ENCODE data around the gene B3GNT5. TPM values are rescaled to one million over a fixed set of nuclear protein-coding genes. Genes with fewer than 3 reads are reported as not detected.

B3GNT5 gene
- total and polyA plus RNA-seq, 2 of the 8 experiments (the other 6 are each of a cell fraction or from before 2014, with no cell fraction given) = 2.4 to 9.7 TPM

GRCh38 chr3:183267140-183267539, 14.1 kb downstream of the B3GNT5 start:
- FAIRE-seq (no peak), DNase-seq (ENCODE audit: low read depth in 1 of 2, low spot score in 2 of 2) (no peak)
- Histone ChIP-seq H4K8ac (ENCODE audit: extremely low read depth, insufficient read depth, low read length) (peak overlapping the region; percentile 17; the same call in 1 of the 2 replicates), H4K5ac (ENCODE audit: insufficient read length, low read depth, low read length) (no peak overlapping the region), H2AK5ac (ENCODE audit: low read depth, low read length) (no peak overlapping the region), H2BK120ac (replicated peaks; ENCODE audit: low read depth, low read length) (no peak overlapping the region), H3K27me3 (replicated peaks in 1 of 4; ENCODE audit: control insufficient read depth in 3 of 4, extremely low read depth in 1 of 4, insufficient read depth in 3 of 4, low read length in 3 of 4) (no peaks in the 10 kb centered on the region), H2AFZ (ENCODE audit: low read length) (no peak overlapping the region), H3K4me3 (ENCODE audit: extremely low read depth in 1 of 4, insufficient read depth in 2 of 4, low read depth in 3 of 4, low read length in 4 of 4) (no peak overlapping the region), H3K9ac (replicated peaks in 1 of 4; ENCODE audit: extremely low read depth in 1 of 4, low read depth in 3 of 4, low read length in 3 of 4) (no peak overlapping the region), H3K14ac (ENCODE audit: insufficient read length) (no peak overlapping the region), H3K56ac (replicated peaks; ENCODE audit: insufficient read length, low read depth, low read length) (no peak overlapping the region), H3K4me1 (replicated peaks in 1 of 4; ENCODE audit: control insufficient read depth in 3 of 4, insufficient read depth in 4 of 4, low read length in 3 of 4) (peaks cover 18 to 44% (median 24%) of the 10 kb centered on the region in 4 experiments), H2BK12ac (ENCODE audit: low read depth, low read length) (no peak overlapping the region; the same call in 1 of the 2 replicates), H3K9me3 (ENCODE audit: insufficient read depth in 2 of 2, low read depth in 1 of 2, low read length in 1 of 2) (no peaks in the 10 kb centered on the region), H3K27ac (ENCODE audit: low read depth, low read length) (no peak overlapping the region), H2BK20ac (ENCODE audit: low read length) (no peak overlapping the region), H3K4me2 (ENCODE audit: insufficient read depth in 1 of 2, low read depth in 2 of 2, low read length in 2 of 2) (no peak overlapping the region), H3K79me2 (ENCODE audit: control insufficient read depth in 1 of 2, insufficient read depth in 2 of 2, low read length in 2 of 2) (peaks cover 0 to 16% of the 10 kb centered on the region in 2 experiments; a peak in 1 of 4 replicates), H3K18ac (ENCODE audit: extremely low read depth, low read length) (no peak overlapping the region), H4K91ac (replicated peaks; ENCODE audit: insufficient read length, low read length) (no peak overlapping the region), H2BK5ac (ENCODE audit: low read depth, low read length) (no peak overlapping the region), H4K20me1 (replicated peaks in 1 of 2; ENCODE audit: control insufficient read depth in 1 of 2, insufficient read depth in 2 of 2, low read length in 2 of 2) (peaks cover 0 to 2% of the 10 kb centered on the region in 2 experiments), H2BK15ac (ENCODE audit: low read length) (no peak overlapping the region), H3K79me1 (ENCODE audit: low read depth, low read length) (0 out of 2 replicates have a peak, but pooled peaks cover 3% of the 10 kb centered on the region), H3K36me3 (ENCODE audit: control insufficient read depth in 2 of 4, insufficient read depth in 4 of 4, low read length in 3 of 4) (peaks cover 0 to 6% (median 3%) of the 10 kb centered on the region in 4 experiments; a peak in 2 of 8 replicates), H3K4ac (replicated peaks; ENCODE audit: insufficient read length, low read depth, low read length) (no peak overlapping the region), H3K23ac (ENCODE audit: insufficient read length) (no peak overlapping the region), H3K23me2 (ENCODE audit: low read depth, low read length) (no peaks in the 10 kb centered on the region; the same call in 1 of the 2 replicates)
- ChIA-PET CTCF (ENCODE audit: partially characterized antibody) (interaction anchor here (0.6 kb wide), 1 partner anchor 497 kb away, joined by 5 read pairs; no protein-coding TSS in a partner anchor), POLR2A (ENCODE audit: partially characterized antibody) (interaction anchor here (1.0 kb wide), 1 partner anchor 9 kb away, joined by 4 read pairs; no protein-coding TSS in a partner anchor)
- 92% methylated on average over 5 of the region's 5 CpGs; no CpG with 5 or more reads in 1 of the 2 experiments for WGBS, 2 experiments (ENCODE audit: extremely low coverage in 1 of 2, insufficient coverage in 1 of 2, insufficient read length in 1 of 2, insufficient replicate concordance in 2 of 2, low coverage in 1 of 2, low lambda C conversion rate in 2 of 2, missing lambda C conversion rate in 1 of 2)
- TF ChIP-seq SUZ12 (IDR thresholded peaks at IDR 0.05; ENCODE audit: low read length) = no peak

Measured in H1 (cell line).